Lower leg skin (tissue), 3 donors: ENCODE results near the gene EFNA4.

Experiments
- POLR2A ChIP-seq, 2 donors: fragments of 450-650 bp; IDR thresholded peaks; one replicate each; pipeline ENCODE4 v1.6.1; 2016 to 2017; ENCODE audit warnings: antibody characterized with exemption in 2 of 2, mild to moderate bottlenecking in 1 of 2, moderate library complexity in 1 of 2
- TF ChIP-seq, protein P1 (sequence below), 3 donors: fragments of 450-650 bp; IDR thresholded peaks; one replicate each; pipeline ENCODE4 v1.5.1; 2016; ENCODE audit warnings: antibody characterized with exemption in 3 of 3, mild to moderate bottlenecking in 3 of 3, moderate library complexity in 2 of 3

DNA sequence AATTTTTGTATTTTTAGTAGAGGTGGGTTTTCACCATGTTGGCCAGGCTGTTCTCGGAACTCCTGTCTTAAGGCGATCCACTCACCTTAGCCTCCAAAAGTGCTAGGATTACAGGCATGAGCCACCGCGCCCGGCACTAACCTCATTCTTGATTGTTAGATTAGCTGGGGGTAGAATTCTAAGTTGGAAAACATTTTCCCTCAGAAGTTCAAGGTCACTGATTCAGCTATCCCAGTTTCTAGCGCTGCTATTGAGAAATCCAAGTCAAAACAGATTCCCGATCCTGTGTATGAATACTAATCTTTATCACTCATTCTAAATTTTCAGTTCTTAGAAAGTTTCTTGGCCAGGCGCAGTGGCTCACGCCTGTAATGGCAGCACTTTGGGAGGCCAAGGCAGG is 39.8 kb downstream of the EFNA4 start:
- TF ChIP-seq, protein P1, sequence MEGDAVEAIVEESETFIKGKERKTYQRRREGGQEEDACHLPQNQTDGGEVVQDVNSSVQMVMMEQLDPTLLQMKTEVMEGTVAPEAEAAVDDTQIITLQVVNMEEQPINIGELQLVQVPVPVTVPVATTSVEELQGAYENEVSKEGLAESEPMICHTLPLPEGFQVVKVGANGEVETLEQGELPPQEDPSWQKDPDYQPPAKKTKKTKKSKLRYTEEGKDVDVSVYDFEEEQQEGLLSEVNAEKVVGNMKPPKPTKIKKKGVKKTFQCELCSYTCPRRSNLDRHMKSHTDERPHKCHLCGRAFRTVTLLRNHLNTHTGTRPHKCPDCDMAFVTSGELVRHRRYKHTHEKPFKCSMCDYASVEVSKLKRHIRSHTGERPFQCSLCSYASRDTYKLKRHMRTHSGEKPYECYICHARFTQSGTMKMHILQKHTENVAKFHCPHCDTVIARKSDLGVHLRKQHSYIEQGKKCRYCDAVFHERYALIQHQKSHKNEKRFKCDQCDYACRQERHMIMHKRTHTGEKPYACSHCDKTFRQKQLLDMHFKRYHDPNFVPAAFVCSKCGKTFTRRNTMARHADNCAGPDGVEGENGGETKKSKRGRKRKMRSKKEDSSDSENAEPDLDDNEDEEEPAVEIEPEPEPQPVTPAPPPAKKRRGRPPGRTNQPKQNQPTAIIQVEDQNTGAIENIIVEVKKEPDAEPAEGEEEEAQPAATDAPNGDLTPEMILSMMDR (IDR thresholded peaks at IDR 0.05) = no peak
- TF ChIP-seq POLR2A (IDR thresholded peaks at IDR 0.05) = no peak
